Upper lobe of left lung (tissue), 6 donors: ENCODE measurements around the gene PARD3B. TPM values are rescaled to one million over a fixed set of nuclear protein-coding genes. Genes with fewer than 3 reads are reported as not detected.

Experiments
- ATAC-seq, 2 donors: fragments of 200-7000 bp; cut with Tn5 transposase; one replicate each; pipeline ENCODE4 v1.9.1; 2022; ENCODE audit warnings: mild to moderate bottlenecking in 2 of 2, moderate library complexity in 2 of 2; ENCODE audit not compliant: low FRiP score in 2 of 2
- DNase-seq, 2 donors: peaks; one replicate each; pipeline ENCODE4 v3.0.0-alpha.2; 2019 to 2020
- H3K27ac ChIP-seq, 4 donors: fragments of 200-600 bp; sonication (generic); one replicate each; pipeline ENCODE4 v1.5.1; 2016 to 2019
- H3K27me3 ChIP-seq, 4 donors: fragments of 200-600 bp; sonication (generic); one replicate each; pipeline ENCODE4 v1.5.1; 2017 to 2019
- H3K36me3 ChIP-seq, 4 donors: fragments of 200-600 bp; sonication (generic); one replicate each; pipeline ENCODE4 v1.5.1; 2016 to 2019
- H3K4me1 ChIP-seq, 4 donors: fragments of 200-600 bp; sonication (generic); one replicate each; pipeline ENCODE4 v1.5.1; 2018 to 2019
- H3K4me3 ChIP-seq, 4 donors: fragments of 200-600 bp; sonication (generic); one replicate each; pipeline ENCODE4 v1.5.1; 2017 to 2019; ENCODE audit warnings: mild to moderate bottlenecking in 2 of 4, moderate library complexity in 1 of 4
- H3K9me3 ChIP-seq, 4 donors: fragments of 200-600 bp; sonication (generic); one replicate each; pipeline ENCODE4 v1.5.1; 2018 to 2019
- CTCF ChIP-seq, 6 experiments: fragments of 450-650 bp in 4 of 6; fragments of 200-600 bp in 2 of 6; sonication (generic) in 2 of 6; IDR thresholded peaks; one replicate each; pipeline ENCODE4 v1.5.1; 2016 to 2019; ENCODE audit warnings: antibody characterized with exemption in 6 of 6
- EP300 ChIP-seq, 4 donors: sonication (generic); formaldehyde crosslinking; IDR thresholded peaks; one replicate each; pipeline ENCODE4 v1.5.1; 2017; ENCODE audit warnings: antibody characterized with exemption in 4 of 4, control low read depth in 2 of 4
- POLR2A ChIP-seq, 4 donors: fragments of 450-650 bp; IDR thresholded peaks; one replicate each; pipeline ENCODE4 v1.5.1; 2016 to 2017; ENCODE audit warnings: antibody characterized with exemption in 4 of 4, mild to moderate bottlenecking in 2 of 4
- POLR2AphosphoS5 ChIP-seq, 2 donors: sonication (generic); formaldehyde crosslinking; IDR thresholded peaks; one replicate each; pipeline ENCODE4 v1.5.1; 2017; ENCODE audit warnings: antibody characterized with exemption in 2 of 2
- WGBS, 2 donors: methylation state at CpG; one replicate each; pipeline ENCODE4 v1.1.5; 2017 to 2018; 5-methylcytosine and 5-hydroxymethylcytosine counted together
- total RNA-seq, 6 donors: library from RNA; depleted of rRNA in 4 of 6; stranded (reverse); fragments of >200 nt in 4 of 6; gene quantifications; one replicate each; pipeline versions ENCODE4 v1.1.0 to v1.2.1, GENCODE V29; 2016 to 2021
- donor health status: DM: no; HTN: no; CAD: no; lungs with moderate emphysema.
- donor health status: DM: no; HTN: yes; CAD: no; lungs with severe emphysema.

Gene PARD3B
- total RNA-seq, 6 donors from 2014 or later: 17.8 to 44.9 (median 24.2) TPM

GRCh38 chr2:204973616-204974015 is 428.3 kb downstream of the PARD3B start:
- Histone ChIP-seq H3K4me1 (peaks cover 0 to 4% (median 0%) of the 10 kb centered on the region in 4 donors), H3K9me3 (no peaks in the 10 kb centered on the region), H3K36me3 (no peaks in the 10 kb centered on the region), H3K27me3 (no peaks in the 10 kb centered on the region), H3K4me3 (no peak overlapping the region), H3K27ac (no peak overlapping the region)
- WGBS, 2 donors: 63 to 77% methylated on average over 2 of the region's 2 CpGs
- ATAC-seq (no peak), DNase-seq (no peak)
- TF ChIP-seq POLR2AphosphoS5 (IDR thresholded peaks at IDR 0.05) (no peak), EP300 (IDR thresholded peaks at IDR 0.05) (no peak), POLR2A (IDR thresholded peaks at IDR 0.05) (no peak), CTCF (IDR thresholded peaks at IDR 0.05) (no peak)

GRCh38 chr2:204974487-204974886 is 429.2 kb downstream of the PARD3B start:
- peaks cover 0 to 4% (median 0%) of the 10 kb centered on the region in 4 donors for H3K4me1 ChIP-seq
- DNase-seq (no peak), ATAC-seq (no peak)
- H3K9me3 ChIP-seq: no peaks in the 10 kb centered on the region
- no peak for TF ChIP-seq POLR2AphosphoS5 (IDR thresholded peaks at IDR 0.05)
- TF ChIP-seq CTCF (IDR thresholded peaks at IDR 0.05): no peak
- no peak for TF ChIP-seq POLR2A (IDR thresholded peaks at IDR 0.05)
- TF ChIP-seq EP300 (IDR thresholded peaks at IDR 0.05): no peak
- no peak overlapping the region for H3K4me3 ChIP-seq
- no peak overlapping the region for H3K27ac ChIP-seq
- no peaks in the 10 kb centered on the region for H3K36me3 ChIP-seq
- WGBS, 2 donors: 96 to 97% methylated on average over 2 of the region's 2 CpGs
- H3K27me3 ChIP-seq: no peaks in the 10 kb centered on the region

- Histone ChIP-seq H3K4me3 (no peak overlapping the region), H3K27me3 (no peaks in the 10 kb centered on the region), H3K4me1 (no peaks in the 10 kb centered on the region), H3K9me3 (no peaks in the 10 kb centered on the region), H3K27ac (no peak overlapping the region), H3K36me3 (no peaks in the 10 kb centered on the region)
- no peak for ATAC-seq
- WGBS, 2 donors: 0 to 92% methylated on average over 1 of the region's 1 CpG
- DNase-seq: no peak
- TF ChIP-seq POLR2A (IDR thresholded peaks at IDR 0.05): no peak
- TF ChIP-seq POLR2AphosphoS5 (IDR thresholded peaks at IDR 0.05): no peak
- TF ChIP-seq EP300 (IDR thresholded peaks at IDR 0.05): no peak
- no peak for TF ChIP-seq CTCF (IDR thresholded peaks at IDR 0.05)
These were observed 432.6 kb downstream of the PARD3B start for GRCh38 chr2:204977914-204978313.

- TF ChIP-seq EP300 (IDR thresholded peaks at IDR 0.05): no peak
- no peak for TF ChIP-seq CTCF (IDR thresholded peaks at IDR 0.05)
- TF ChIP-seq POLR2A (IDR thresholded peaks at IDR 0.05): no peak
- TF ChIP-seq POLR2AphosphoS5 (IDR thresholded peaks at IDR 0.05): no peak
- 48 to 50% methylated on average over 2 of the region's 2 CpGs for WGBS, 2 donors
- H3K36me3 ChIP-seq: no peaks in the 10 kb centered on the region
- H3K4me1 ChIP-seq: no peaks in the 10 kb centered on the region
- H3K9me3 ChIP-seq: no peaks in the 10 kb centered on the region
- H3K27me3 ChIP-seq: no peaks in the 10 kb centered on the region
- H3K27ac ChIP-seq: no peak overlapping the region
- no peak overlapping the region for H3K4me3 ChIP-seq
- ATAC-seq: no peak
- no peak for DNase-seq
These were observed 437.0 kb downstream of the PARD3B start for GRCh38 chr2:204982303-204982702.

GRCh38 chr2:204984518-204984917 is 439.2 kb downstream of the PARD3B start:
- Histone ChIP-seq H3K4me1 (no peaks in the 10 kb centered on the region), H3K27me3 (no peaks in the 10 kb centered on the region), H3K4me3 (no peak overlapping the region), H3K36me3 (no peaks in the 10 kb centered on the region), H3K9me3 (no peaks in the 10 kb centered on the region), H3K27ac (no peak overlapping the region)
- WGBS, 2 donors: 79 to 82% methylated on average over 3 of the region's 3 CpGs
- no peak for TF ChIP-seq POLR2AphosphoS5 (IDR thresholded peaks at IDR 0.05)
- TF ChIP-seq CTCF (IDR thresholded peaks at IDR 0.05): no peak
- TF ChIP-seq POLR2A (IDR thresholded peaks at IDR 0.05): no peak
- TF ChIP-seq EP300 (IDR thresholded peaks at IDR 0.05): no peak
- ATAC-seq: no peak
- no peak for DNase-seq
